NCI-H2196 treated with DMSO at 0.1 percent for 48 hours (cell line): ENCODE measurements around the gene RARRES1.
A peak's percentile ranks its signal among the peaks of the same experiment; 100 is the strongest.

ENCODE experiments used
- DNase-seq: peaks from one replicate; lab custom pipeline; 2025; ENCODE audit not compliant: unreplicated experiment; lab: John Stamatoyannopoulos, UW

Gene RARRES1, protein sequence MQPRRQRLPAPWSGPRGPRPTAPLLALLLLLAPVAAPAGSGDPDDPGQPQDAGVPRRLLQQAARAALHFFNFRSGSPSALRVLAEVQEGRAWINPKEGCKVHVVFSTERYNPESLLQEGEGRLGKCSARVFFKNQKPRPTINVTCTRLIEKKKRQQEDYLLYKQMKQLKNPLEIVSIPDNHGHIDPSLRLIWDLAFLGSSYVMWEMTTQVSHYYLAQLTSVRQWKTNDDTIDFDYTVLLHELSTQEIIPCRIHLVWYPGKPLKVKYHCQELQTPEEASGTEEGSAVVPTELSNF

DNA sequence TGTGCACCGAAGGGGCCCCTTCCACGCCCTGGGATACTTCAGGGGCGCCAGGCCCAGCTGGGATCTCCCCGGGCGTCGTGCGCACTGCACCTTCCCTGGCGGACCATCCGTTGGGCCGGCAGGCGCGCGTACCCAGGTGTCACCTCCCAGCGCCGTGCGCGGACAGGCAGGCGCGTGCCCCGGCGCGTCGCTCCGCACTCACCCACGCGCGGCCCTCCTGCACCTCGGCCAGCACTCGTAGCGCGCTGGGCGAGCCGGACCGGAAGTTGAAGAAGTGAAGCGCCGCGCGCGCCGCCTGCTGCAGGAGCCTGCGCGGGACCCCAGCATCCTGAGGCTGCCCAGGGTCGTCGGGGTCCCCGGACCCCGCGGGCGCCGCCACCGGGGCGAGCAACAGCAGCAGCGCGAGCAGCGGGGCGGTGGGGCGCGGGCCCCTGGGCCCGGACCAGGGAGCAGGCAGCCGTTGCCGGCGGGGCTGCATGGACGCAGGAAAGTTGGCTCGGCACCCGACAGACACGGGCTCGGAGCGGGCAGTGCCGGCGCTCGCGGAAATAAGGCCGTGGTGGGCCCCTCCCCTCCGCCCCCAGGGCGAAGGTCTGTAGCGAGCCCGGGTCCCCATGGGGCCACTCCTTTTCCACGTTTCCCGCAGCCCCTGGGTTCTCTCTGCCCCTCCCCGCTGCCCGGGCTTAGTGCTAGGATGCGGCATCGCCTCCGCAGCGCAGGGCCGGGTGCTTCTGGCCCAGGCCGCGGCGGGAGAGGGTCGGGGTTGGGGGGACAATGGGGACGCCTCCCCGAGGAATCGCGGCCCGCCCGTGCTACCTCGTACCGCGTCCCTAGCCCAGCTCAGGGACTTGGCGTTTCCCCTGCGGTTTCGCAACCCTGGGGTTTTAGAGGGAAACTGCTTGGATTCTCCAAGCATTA lies at the start of gene RARRES1:
TSS of gene RARRES1 (minus strand) at position 520 of the 918 bp plus-strand sequence. CDS start at position 478, 42 bp downstream.
- peak; percentile 46 for DNase-seq

DNA sequence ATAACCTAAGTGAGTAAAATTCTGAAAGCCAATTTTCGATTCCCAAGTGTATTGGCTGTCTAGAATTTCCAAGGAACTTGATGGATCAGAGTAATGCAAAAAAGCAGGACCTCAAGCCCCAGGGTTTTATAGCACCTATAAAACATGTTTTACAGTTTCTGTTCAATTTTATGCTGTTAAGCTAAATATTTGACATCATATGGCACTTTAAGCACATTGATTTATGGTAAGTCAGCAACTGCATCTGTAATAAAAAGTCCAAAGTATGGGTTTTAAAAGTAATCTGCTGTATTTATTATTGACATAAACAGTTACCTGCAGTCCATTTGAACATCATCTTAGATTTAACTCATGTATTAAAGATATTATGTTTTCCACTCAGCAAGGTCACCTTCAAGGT lies 49.6 kb upstream of the RARRES1 start:
- no peak for DNase-seq

GRCh38 chr3:158781191-158781590 lies 48.9 kb upstream of the RARRES1 start:
- no peak for DNase-seq

GRCh38 chr3:158780766-158781165 lies 48.5 kb upstream of the RARRES1 start:
- DNase-seq, result no peak

DNA sequence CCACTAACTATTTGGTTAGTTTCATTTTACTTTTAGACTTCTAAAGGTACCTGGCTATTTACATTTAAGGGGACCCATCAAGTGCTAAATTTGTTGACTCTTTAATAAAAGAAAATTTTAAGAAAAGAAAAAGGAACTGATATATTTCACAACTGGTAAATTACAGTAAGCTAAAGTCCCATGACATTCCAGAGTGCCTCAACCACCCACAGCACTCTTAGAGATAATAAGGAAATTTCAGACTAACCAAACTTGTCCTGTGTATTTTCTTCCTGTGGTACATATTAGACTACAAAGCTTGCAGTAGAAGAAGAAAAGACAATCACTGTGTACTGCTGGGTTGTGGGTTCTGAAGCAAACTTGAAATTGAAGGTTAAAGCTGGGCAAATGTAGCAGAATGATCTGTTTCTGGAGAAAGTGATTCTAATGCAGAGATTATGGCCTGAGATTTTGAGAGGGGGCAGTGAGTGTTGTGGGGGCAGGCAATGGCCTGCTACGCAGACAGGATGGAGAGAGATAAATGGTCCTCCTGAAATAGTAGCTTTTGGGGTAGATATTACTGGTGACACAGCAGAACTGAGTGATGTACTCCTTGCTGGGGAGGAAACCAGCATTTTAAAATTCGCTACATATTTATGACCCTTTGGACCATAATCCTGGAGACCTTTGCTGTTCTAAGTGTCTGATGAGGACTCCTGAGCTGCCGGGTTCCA lies 45.1 kb upstream of the RARRES1 start:
- no peak for DNase-seq

- no peak for DNase-seq
Observed at GRCh38 chr3:158776531-158776930, 44.3 kb upstream of the RARRES1 start.

DNA sequence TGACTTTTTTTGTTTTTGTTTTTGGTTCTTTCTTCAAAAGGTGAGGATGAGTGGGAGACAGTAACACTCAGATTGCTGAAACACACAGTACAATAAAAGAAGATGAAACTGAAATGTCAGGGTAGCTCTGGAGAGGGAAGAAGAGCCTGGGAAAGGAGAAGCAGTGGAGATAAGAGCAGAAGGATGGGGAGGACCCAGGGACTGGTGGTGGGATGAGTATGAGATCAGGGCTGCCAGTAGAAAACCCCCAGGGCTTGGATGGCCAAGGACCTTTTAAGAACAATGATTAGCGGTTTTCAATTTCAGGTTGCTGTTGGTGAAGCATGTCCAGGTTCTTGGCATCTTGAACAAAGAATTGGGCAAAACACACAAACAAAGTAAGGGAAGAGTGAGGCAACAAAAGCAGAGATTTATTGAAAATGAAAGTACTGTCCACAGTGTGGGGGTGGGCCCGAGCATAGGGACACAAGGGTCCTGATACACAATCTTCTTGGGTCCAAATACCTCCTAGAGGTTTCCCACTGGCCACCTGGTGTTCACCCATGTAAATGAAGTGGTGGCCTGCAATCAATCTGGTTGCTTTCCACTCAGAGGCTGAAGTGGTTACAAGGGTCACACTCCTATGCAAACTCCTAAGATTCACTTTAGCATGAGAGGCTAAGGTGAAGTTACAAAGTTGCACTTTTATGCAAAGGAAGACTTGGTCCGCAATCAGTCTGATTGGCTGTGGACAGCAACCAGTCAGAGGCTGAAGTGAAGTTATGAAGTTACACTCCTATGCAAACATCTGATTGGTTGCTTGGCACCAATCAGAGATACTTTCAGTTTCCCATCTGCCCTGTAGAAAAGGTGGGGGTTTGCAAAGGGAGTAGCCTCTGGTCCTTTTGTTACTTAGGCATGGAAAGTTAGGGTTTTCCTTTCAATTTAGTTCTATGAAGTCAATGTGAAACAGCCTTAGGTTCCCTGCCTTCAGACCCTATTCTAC lies 43.5 kb upstream of the RARRES1 start:
- DNase-seq, result no peak

- no peak for DNase-seq
Observed at GRCh38 chr3:158774965-158775364, 42.7 kb upstream of the RARRES1 start.

- no peak for DNase-seq
Observed at GRCh38 chr3:158773845-158774830, 41.9 kb upstream of the RARRES1 start.

- DNase-seq, result no peak
Observed at GRCh38 chr3:158773166-158773565, 40.9 kb upstream of the RARRES1 start.

DNA sequence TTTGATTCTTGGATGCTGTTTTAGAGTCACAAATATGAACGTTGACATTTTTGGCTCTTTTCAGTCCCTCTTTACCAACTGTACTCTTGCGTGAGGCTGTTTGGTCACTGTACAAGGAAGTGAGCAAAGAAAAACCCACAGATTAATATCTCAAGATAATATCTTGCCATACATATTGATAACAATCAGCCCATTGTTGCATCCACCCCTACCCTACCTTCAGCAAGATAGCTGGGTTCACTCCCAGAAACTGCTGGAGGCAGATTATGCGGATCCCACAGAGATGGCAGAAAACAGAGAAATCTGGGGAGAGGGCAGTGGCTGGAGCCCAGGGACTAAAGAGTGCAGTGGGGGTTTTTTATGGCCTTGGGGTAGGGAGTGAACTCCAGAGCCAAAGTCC lies 39.7 kb upstream of the RARRES1 start:
- no peak for DNase-seq

GRCh38 chr3:158771577-158771976 lies 39.3 kb upstream of the RARRES1 start:
- no peak for DNase-seq

GRCh38 chr3:158770741-158771350 lies 38.6 kb upstream of the RARRES1 start:
- DNase-seq, result no peak

GRCh38 chr3:158769952-158770740 lies 37.9 kb upstream of the RARRES1 start:
- DNase-seq, result no peak

DNA sequence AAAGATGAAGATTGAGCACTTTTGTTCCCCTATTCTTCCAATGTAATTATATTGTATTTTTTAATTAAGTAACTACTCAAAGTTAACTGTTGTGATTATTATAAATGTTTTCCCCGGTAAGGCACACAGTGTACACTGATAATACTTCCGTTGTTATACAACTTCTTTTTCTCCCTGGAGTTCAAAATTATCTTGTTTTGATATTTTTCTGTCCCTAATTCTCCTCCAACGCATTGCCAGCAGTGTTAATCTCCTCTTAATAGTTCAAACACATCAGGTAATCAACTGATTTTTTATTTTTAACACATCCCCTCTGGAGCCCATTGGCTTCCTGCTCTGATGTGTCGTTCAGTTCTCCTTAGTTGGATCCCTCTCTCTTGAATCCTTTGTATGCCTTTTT lies 37.3 kb upstream of the RARRES1 start:
- no peak for DNase-seq

- DNase-seq, result no peak
Observed at GRCh38 chr3:158768881-158769543, 36.8 kb upstream of the RARRES1 start.

DNA sequence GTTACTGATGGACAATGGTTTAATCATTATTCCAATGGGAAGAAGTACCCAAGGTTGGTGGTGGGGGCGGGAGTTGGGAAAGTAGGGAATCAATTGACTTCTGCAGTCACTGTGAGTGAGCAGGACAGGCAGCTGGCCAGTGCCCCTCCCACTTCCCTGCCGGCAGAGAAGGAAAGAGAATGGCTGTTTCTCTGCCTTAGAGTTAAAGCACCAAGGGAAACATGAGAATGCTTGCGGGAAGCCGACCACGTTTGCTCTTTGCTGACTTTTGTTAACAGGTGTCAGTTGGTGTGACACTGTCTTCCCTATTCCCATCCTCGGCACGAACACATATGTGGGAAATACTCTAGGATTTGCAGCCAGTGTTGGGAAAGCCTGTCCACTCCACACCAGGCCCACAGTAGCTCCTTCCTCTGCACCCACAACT lies 36.1 kb upstream of the RARRES1 start:
- no peak for DNase-seq
